ENCODE results near the gene DOK5. TPM values are rescaled to one million over a fixed set of nuclear protein-coding genes. Genes with fewer than 3 reads are reported as not detected.

DOK5 gene
- total RNA-seq, 1 donor from 2014 or later, result 3.3 TPM

DNA sequence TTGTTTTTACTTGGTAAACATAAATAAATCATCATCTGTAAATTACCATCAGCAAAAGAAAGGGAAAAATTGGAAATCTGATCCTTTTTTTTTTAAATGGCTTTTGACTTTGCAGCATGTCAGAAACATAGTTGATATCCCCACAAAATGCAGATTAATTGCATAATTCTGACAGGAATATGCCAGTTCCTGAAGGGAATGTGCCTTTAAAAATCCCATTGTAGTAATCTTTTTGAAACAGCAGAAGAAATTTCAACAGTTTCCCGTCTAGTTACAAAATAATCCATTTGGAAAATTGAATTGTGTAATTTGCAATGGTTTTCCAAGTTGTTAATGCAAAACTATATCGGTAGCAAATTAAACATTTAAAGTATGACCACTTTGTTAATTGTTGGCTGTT lies 95.2 kb downstream of the DOK5 start:
- Mint-ChIP-seq H3K4me1 (no peaks in the 10 kb centered on the region), H3K4me3 (no peak overlapping the region), H3K27me3 (ENCODE audit: low read depth) (no peaks in the 10 kb centered on the region), H3K36me3 (no peaks in the 10 kb centered on the region), H3K9me3 (no peaks in the 10 kb centered on the region), H3K27ac (no peak overlapping the region)
- DNase-seq (ENCODE audit: low spot score in 2 of 2, unreplicated experiment in 2 of 2), result no peak
- TF ChIP-seq CTCF (IDR thresholded peaks at IDR 0.05; ENCODE audit: unreplicated experiment), result no peak

- no peak overlapping the region for H3K4me3 Mint-ChIP-seq
- no peaks in the 10 kb centered on the region for H3K27me3 Mint-ChIP-seq (ENCODE audit: low read depth)
- no peaks in the 10 kb centered on the region for H3K4me1 Mint-ChIP-seq
- H3K9me3 Mint-ChIP-seq, result no peaks in the 10 kb centered on the region
- DNase-seq (ENCODE audit: low spot score in 2 of 2, unreplicated experiment in 2 of 2), result no peak
- H3K27ac Mint-ChIP-seq, result no peak overlapping the region
- no peak for TF ChIP-seq CTCF (IDR thresholded peaks at IDR 0.05; ENCODE audit: unreplicated experiment)
- H3K36me3 Mint-ChIP-seq, result no peaks in the 10 kb centered on the region
These were observed 97.5 kb downstream of the DOK5 start for GRCh38 chr20:54572665-54573435.

- no peaks in the 10 kb centered on the region for H3K9me3 Mint-ChIP-seq
- TF ChIP-seq CTCF (IDR thresholded peaks at IDR 0.05; ENCODE audit: unreplicated experiment), result no peak
- no peaks in the 10 kb centered on the region for H3K4me1 Mint-ChIP-seq
- DNase-seq (ENCODE audit: low spot score in 2 of 2, unreplicated experiment in 2 of 2), result no peak
- H3K27me3 Mint-ChIP-seq (ENCODE audit: low read depth), result no peaks in the 10 kb centered on the region
- H3K36me3 Mint-ChIP-seq, result no peaks in the 10 kb centered on the region
- no peak overlapping the region for H3K27ac Mint-ChIP-seq
- H3K4me3 Mint-ChIP-seq, result no peak overlapping the region
These were observed 98.4 kb downstream of the DOK5 start for GRCh38 chr20:54573838-54574237.

DNA sequence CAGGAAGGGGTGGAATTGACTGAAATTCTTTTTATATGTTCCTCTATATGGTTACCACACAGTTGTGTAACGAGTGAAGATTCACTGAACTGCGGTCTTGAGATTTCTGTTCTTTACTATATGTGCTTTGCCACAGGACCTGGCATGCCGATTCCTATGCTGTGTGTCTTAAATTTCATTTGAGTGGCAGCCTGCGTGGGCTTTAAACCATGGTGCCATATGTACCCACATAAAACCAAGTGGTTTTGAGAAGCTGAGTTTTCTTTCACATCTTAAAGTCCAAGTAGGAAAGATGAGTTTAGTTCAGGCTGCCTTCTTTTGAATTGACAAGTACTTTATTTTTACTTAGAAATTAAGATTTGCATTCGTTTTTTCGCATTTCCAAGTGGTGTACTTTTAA lies 101.1 kb downstream of the DOK5 start:
- no peak overlapping the region for H3K27ac Mint-ChIP-seq

GRCh38 chr20:54577637-54578036 lies 102.2 kb downstream of the DOK5 start:
- no peak for TF ChIP-seq CTCF (IDR thresholded peaks at IDR 0.05; ENCODE audit: unreplicated experiment)
- DNase-seq (ENCODE audit: low spot score in 2 of 2, unreplicated experiment in 2 of 2), result no peak
- H3K27me3 Mint-ChIP-seq (ENCODE audit: low read depth), result no peaks in the 10 kb centered on the region

More for the DNA sequence above, 101.1 kb downstream of the DOK5 start:
- Mint-ChIP-seq H3K27me3 (ENCODE audit: low read depth) (no peaks in the 10 kb centered on the region), H3K4me3 (no peak overlapping the region), H3K9me3 (peaks cover 6% of the 10 kb centered on the region), H3K4me1 (no peaks in the 10 kb centered on the region), H3K36me3 (no peaks in the 10 kb centered on the region)
- no peak for DNase-seq (ENCODE audit: low spot score in 2 of 2, unreplicated experiment in 2 of 2)
- no peak for TF ChIP-seq CTCF (IDR thresholded peaks at IDR 0.05; ENCODE audit: unreplicated experiment)

More at GRCh38 chr20:54577637-54578036, 102.2 kb downstream of the DOK5 start:
- no peak overlapping the region for H3K4me3 Mint-ChIP-seq
- no peak overlapping the region for H3K27ac Mint-ChIP-seq
- no peaks in the 10 kb centered on the region for H3K36me3 Mint-ChIP-seq
- peaks cover 15% of the 10 kb centered on the region for H3K9me3 Mint-ChIP-seq
- no peaks in the 10 kb centered on the region for H3K4me1 Mint-ChIP-seq
